Left lung (tissue), 10 donors: Measurements from ENCODE around the gene CYBA. TPM values are rescaled to one million over a fixed set of nuclear protein-coding genes. Genes with fewer than 3 reads are reported as not detected.

Source experiments
- ATAC-seq: fragments of 200-7000 bp; cut with Tn5 transposase; one replicate; pipeline ENCODE4 v1.9.1; 2020; ENCODE audit warnings: moderate library complexity
- DNase-seq, 4 donors: peaks; one replicate each; pipeline ENCODE4 v3.0.0-alpha.2; 2013 to 2020
- H3K27ac ChIP-seq, 2 donors: fragments of 200-600 bp; sonication (generic) in 1 of 2; one replicate each; pipeline versions ENCODE4 v1.5.0 to v1.8.0; 2020 to 2021
- H3K27me3 ChIP-seq, 2 donors: fragments of 200-600 bp; sonication (generic) in 1 of 2; one replicate each; pipeline versions ENCODE4 v1.5.0 to v1.8.0; 2020 to 2021
- H3K36me3 ChIP-seq, 2 donors: fragments of 200-600 bp; sonication (generic) in 1 of 2; one replicate each; pipeline versions ENCODE4 v1.5.0 to v1.8.0; 2020 to 2021
- H3K4me1 ChIP-seq, 2 donors: fragments of 200-600 bp; one replicate each; pipeline ENCODE4 v1.8.0; 2021
- H3K4me3 ChIP-seq, 2 donors: fragments of 200-600 bp; sonication (generic) in 1 of 2; one replicate each; pipeline versions ENCODE4 v1.5.0 to v1.8.0; 2020 to 2021; ENCODE audit warnings: mild to moderate bottlenecking in 1 of 2
- H3K9me3 ChIP-seq, 2 donors: fragments of 200-600 bp; sonication (generic) in 1 of 2; one replicate each; pipeline versions ENCODE4 v1.5.0 to v1.8.0; 2020 to 2021
- intact Hi-C, 2 donors: fragments of 100-400 bp; cut with DNase I; formaldehyde crosslinking; loops; one replicate each; pipeline versions ENCODE4 v1.11.2 to v1.14.2; 2022
- polyA plus RNA-seq, 6 donors: library from polyadenylated mRNA; unstranded; fragments of 120-200 nt; gene quantifications; one replicate each; pipeline ENCODE4 v1.2.1, GENCODE V29; 2013; ENCODE audit not compliant: insufficient read length in 6 of 6
- total RNA-seq, 2 donors: library from RNA; stranded (reverse); fragmentation: NEBNext Ultra II Directional; extraction: Animal tissue kit (Norgen Biotek cat#: 25700); gene quantifications; one replicate each; pipeline ENCODE4 v1.2.1, GENCODE V29; 2021
- TF ChIP-seq, protein P1 (sequence below), 2 donors: fragments of 200-600 bp; sonication (generic) in 1 of 2; IDR thresholded peaks; one replicate each; pipeline versions ENCODE4 v1.5.0 to v1.8.0; 2021; ENCODE audit warnings: antibody characterized with exemption in 2 of 2
- donor health status: DM: no; HTN: yes; CAD: no.
- donor health status: DM: no; HTN: no; CAD: no.

Gene CYBA
- total and polyA plus RNA-seq, 8 donors: 48.8 to 396 (median 77.3) TPM

GRCh38 chr16:88638323-88639230, 12.3 kb downstream of the CYBA start, which contains the start of gene IL17C:
TSS of gene IL17C (plus strand) at chr16:88638572. CDS start at chr16:88638642, 70 bp downstream.
- DNase-seq (peak in 1 of 4 donors; percentile 81), ATAC-seq (peak; percentile 29)
- intact Hi-C loops: no loop called here
- no peak within 1 kb of the TSS for H3K4me3 ChIP-seq
- no peaks in the 10 kb centered on the region for H3K9me3 ChIP-seq
- no peak within 1 kb of the TSS for H3K27ac ChIP-seq
- H3K4me1 ChIP-seq: peaks cover 6 to 53% of the 10 kb centered on the region in 2 donors
- TF ChIP-seq, protein P1, sequence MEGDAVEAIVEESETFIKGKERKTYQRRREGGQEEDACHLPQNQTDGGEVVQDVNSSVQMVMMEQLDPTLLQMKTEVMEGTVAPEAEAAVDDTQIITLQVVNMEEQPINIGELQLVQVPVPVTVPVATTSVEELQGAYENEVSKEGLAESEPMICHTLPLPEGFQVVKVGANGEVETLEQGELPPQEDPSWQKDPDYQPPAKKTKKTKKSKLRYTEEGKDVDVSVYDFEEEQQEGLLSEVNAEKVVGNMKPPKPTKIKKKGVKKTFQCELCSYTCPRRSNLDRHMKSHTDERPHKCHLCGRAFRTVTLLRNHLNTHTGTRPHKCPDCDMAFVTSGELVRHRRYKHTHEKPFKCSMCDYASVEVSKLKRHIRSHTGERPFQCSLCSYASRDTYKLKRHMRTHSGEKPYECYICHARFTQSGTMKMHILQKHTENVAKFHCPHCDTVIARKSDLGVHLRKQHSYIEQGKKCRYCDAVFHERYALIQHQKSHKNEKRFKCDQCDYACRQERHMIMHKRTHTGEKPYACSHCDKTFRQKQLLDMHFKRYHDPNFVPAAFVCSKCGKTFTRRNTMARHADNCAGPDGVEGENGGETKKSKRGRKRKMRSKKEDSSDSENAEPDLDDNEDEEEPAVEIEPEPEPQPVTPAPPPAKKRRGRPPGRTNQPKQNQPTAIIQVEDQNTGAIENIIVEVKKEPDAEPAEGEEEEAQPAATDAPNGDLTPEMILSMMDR (IDR thresholded peaks at IDR 0.05): no peak
- H3K27me3 ChIP-seq: peaks cover 31 to 61% of the 10 kb centered on the region in 2 donors
- H3K36me3 ChIP-seq: peaks cover 0 to 13% of the 10 kb centered on the region in 2 donors

DNA sequence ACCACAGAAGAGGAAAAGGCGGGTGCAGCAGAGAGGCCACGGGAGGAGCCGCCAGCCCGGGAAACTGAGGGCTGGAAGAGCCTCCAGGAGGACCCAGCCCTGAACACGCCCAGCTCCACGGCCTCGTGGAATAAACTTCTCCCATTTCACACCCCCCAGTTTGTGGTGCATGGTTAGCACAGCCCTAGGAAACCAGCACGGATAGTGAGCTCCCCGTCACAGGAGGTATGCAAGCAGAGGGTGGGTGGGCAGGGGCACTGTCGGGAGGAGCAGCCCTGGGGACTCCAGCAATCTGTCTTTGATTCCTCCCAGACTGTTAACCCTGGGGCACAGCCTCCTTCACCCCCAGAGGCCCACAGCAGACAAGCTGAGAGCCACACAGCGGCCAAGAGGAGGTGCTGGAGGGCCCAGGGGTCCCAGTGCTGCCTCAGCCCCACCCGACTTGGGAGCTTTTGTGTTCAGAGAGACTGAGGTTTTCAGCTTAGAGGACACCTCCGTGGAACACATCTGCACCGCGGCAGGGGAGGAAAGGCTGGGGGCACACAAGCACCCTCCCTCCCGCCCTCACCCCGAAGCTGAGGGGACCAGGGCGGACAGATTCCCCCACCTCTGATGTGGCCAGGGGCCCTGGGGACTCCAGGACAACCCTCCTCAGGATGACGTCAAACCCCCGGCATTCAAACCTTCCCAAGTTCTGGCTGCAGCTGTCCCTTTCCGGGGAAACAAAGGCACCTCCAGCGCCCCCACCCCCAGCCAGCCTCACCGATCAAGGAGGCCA, 14.2 kb downstream of the CYBA start:
- peaks cover 0 to 17% of the 10 kb centered on the region in 2 donors for H3K36me3 ChIP-seq
- TF ChIP-seq, protein P1 (IDR thresholded peaks at IDR 0.05): no peak
- H3K27ac ChIP-seq: no peak overlapping the region
- intact Hi-C loops: no loop called here
- H3K4me1 ChIP-seq: peaks cover 6 to 57% of the 10 kb centered on the region in 2 donors
- ATAC-seq (no peak), DNase-seq (no peak)
- H3K27me3 ChIP-seq: peaks cover 31 to 61% of the 10 kb centered on the region in 2 donors
- no peak overlapping the region for H3K4me3 ChIP-seq
- H3K9me3 ChIP-seq: no peaks in the 10 kb centered on the region

DNA sequence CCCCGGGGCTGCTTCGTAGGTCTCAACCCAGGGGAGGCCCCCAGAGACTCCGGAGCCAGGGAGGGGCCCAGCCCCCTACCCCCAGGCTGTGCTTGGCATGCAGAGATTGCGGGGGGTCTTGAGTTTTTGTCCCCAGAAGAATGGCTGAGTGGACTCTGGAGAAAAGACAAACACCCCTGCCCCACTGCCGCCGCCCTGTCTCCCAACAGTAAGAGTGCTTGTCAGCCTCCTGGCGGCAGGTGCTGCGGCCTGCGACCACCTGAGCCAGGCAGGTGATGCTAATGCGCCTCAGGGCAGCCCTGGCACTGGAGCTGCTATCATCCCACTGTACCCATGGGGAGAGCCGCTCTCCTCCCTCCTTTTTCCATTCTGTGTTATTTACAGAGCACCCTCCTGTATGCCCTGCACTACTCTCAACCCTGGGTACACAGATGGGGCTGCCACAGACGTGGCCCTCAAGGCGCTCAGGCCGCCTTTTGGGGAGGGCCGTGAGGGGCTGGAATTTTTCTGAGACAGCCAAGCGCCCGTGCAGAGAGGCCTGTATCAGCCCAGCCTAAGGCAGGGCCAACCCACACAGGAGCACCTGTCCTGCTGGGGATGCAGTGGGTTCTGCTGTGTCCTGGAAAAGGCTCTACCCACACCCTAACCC, 15.1 kb downstream of the CYBA start:
- TF ChIP-seq, protein P1 (IDR thresholded peaks at IDR 0.05): no peak
- Histone ChIP-seq H3K9me3 (no peaks in the 10 kb centered on the region), H3K4me1 (peaks cover 6 to 50% of the 10 kb centered on the region in 2 donors), H3K27ac (no peak overlapping the region), H3K36me3 (peaks cover 0 to 26% of the 10 kb centered on the region in 2 donors), H3K27me3 (peaks cover 31 to 55% of the 10 kb centered on the region in 2 donors), H3K4me3 (no peak overlapping the region)
- ATAC-seq (no peak), DNase-seq (no peak)
- intact Hi-C loops: no loop called here

GRCh38 chr16:88634994-88635670, 15.7 kb downstream of the CYBA start:
- Histone ChIP-seq H3K27ac (peak overlapping the region in 1 of 2 donors; percentile 90), H3K4me3 (peak overlapping the region; percentile 22 to 52), H3K27me3 (peaks cover 25 to 48% of the 10 kb centered on the region in 2 donors), H3K36me3 (peaks cover 0 to 33% of the 10 kb centered on the region in 2 donors), H3K9me3 (no peaks in the 10 kb centered on the region), H3K4me1 (peaks cover 6 to 49% of the 10 kb centered on the region in 2 donors)
- DNase-seq (no peak), ATAC-seq (no peak)
- TF ChIP-seq, protein P1 (IDR thresholded peaks at IDR 0.05): no peak
- intact Hi-C loops: no loop called here
